HG03045 (cell line): ENCODE data around the gene CCDC9B.

Source experiments
- ATAC-seq: cut with Tn5 transposase; IDR thresholded peaks from one replicate; pipeline ENCODE4 v1.9.1; 2021; ENCODE audit warnings: mild to moderate bottlenecking, moderate library complexity; ENCODE audit not compliant: unreplicated experiment

Gene CCDC9B

GRCh38 chr15:40293006-40293405 lies 47.7 kb downstream of the CCDC9B start:
- ATAC-seq, result no peak

GRCh38 chr15:40292246-40292645 lies 48.5 kb downstream of the CCDC9B start:
- no peak for ATAC-seq

- ATAC-seq, result no peak
Measured at GRCh38 chr15:40290918-40291574, 49.7 kb downstream of the CCDC9B start.

GRCh38 chr15:40290545-40290917 lies 50.2 kb downstream of the CCDC9B start:
- ATAC-seq, result no peak

- ATAC-seq, result no peak
Measured at GRCh38 chr15:40289140-40289775, 51.5 kb downstream of the CCDC9B start.

- no peak for ATAC-seq
Measured at GRCh38 chr15:40287968-40288367, 52.8 kb downstream of the CCDC9B start.

GRCh38 chr15:40287505-40287904 lies 53.2 kb downstream of the CCDC9B start:
- no peak for ATAC-seq

GRCh38 chr15:40286794-40287193 lies 53.9 kb downstream of the CCDC9B start:
- ATAC-seq, result no peak

- ATAC-seq, result no peak
Measured at GRCh38 chr15:40286061-40286532, 54.6 kb downstream of the CCDC9B start.

- ATAC-seq, result no peak
Measured at GRCh38 chr15:40285554-40286011, 55.2 kb downstream of the CCDC9B start.

- ATAC-seq, result no peak
Measured at GRCh38 chr15:40285151-40285550, 55.6 kb downstream of the CCDC9B start.

GRCh38 chr15:40283615-40284300 lies 57.0 kb downstream of the CCDC9B start:
- ATAC-seq, result no peak

GRCh38 chr15:40282869-40283614 lies 57.7 kb downstream of the CCDC9B start, which contains the start of gene ANKRD63:
ANKRD63 (minus strand) TSS chr15:40283064; CDS start chr15:40282586, 478 bp downstream.
- no peak for ATAC-seq

- ATAC-seq, result no peak
Measured at GRCh38 chr15:40282147-40282868, 58.4 kb downstream of the CCDC9B start.

- no peak for ATAC-seq
Measured at GRCh38 chr15:40281801-40282146, 59.0 kb downstream of the CCDC9B start.
